HG02973 (cell line): ENCODE data around the gene LPAR2.
"Not testable (repeated sequence)": the region's sequence is repeated elsewhere in the genome, so short reads cannot be mapped to it uniquely, and the experiment has no call there.

ENCODE experiments used
- ATAC-seq: cut with Tn5 transposase; IDR thresholded peaks from one replicate; pipeline ENCODE4 v1.9.1; 2021; ENCODE audit warnings: moderate library complexity; ENCODE audit not compliant: unreplicated experiment

LPAR2 gene

GRCh38 chr19:19602136-19602712, 25.8 kb downstream of the LPAR2 start:
- ATAC-seq: no peak

GRCh38 chr19:19600793-19601330, 27.2 kb downstream of the LPAR2 start:
- ATAC-seq: no peak

- ATAC-seq: not testable (repeated sequence)
Measured at GRCh38 chr19:19598728-19599451, 29.1 kb downstream of the LPAR2 start.

GRCh38 chr19:19597809-19598306, 30.2 kb downstream of the LPAR2 start:
- peak; percentile 72 for ATAC-seq

- no peak for ATAC-seq
Measured at GRCh38 chr19:19595171-19595701, 32.8 kb downstream of the LPAR2 start.

- no peak for ATAC-seq
Measured at GRCh38 chr19:19594381-19594780, 33.6 kb downstream of the LPAR2 start.

- no peak for ATAC-seq
Measured at GRCh38 chr19:19592690-19593089, 35.3 kb downstream of the LPAR2 start.

- ATAC-seq: peak; percentile 66
Measured at GRCh38 chr19:19591133-19591825, 36.7 kb downstream of the LPAR2 start.

- ATAC-seq: no peak
Measured at GRCh38 chr19:19588546-19588945, 39.5 kb downstream of the LPAR2 start.

- ATAC-seq: no peak
Measured at GRCh38 chr19:19587771-19588170, 40.2 kb downstream of the LPAR2 start.

GRCh38 chr19:19584356-19584755, 43.7 kb downstream of the LPAR2 start:
- no peak for ATAC-seq

- no peak for ATAC-seq
Measured at GRCh38 chr19:19582471-19582870, 45.5 kb downstream of the LPAR2 start.

GRCh38 chr19:19581391-19581790, 46.6 kb downstream of the LPAR2 start:
- no peak for ATAC-seq

- ATAC-seq: no peak
Measured at GRCh38 chr19:19580418-19580817, 47.6 kb downstream of the LPAR2 start.

- ATAC-seq: no peak
Measured at GRCh38 chr19:19579533-19580361, 48.3 kb downstream of the LPAR2 start.

- no peak for ATAC-seq
Measured at GRCh38 chr19:19578252-19578651, 49.8 kb downstream of the LPAR2 start.

GRCh38 chr19:19575411-19575810, 52.6 kb downstream of the LPAR2 start:
- ATAC-seq: no peak
